H9 (cell line): ENCODE results near the gene TGM3. TPM values are rescaled to one million over a fixed set of nuclear protein-coding genes. Genes with fewer than 3 reads are reported as not detected.

Experiments
- DNase-seq: peaks from one replicate; pipeline ENCODE4 v3.0.0-alpha.2; 2017
- H2AFZ ChIP-seq: one replicate; pipeline ENCODE4 v1.6.1; 2013; ENCODE audit warnings: mild to moderate bottlenecking, low read length, control low read depth, moderate library complexity
- H2AK5ac ChIP-seq: 2 replicates; pipeline ENCODE4 v1.6.1; 2013; ENCODE audit warnings: low read length, control low read depth, mixed read lengths; ENCODE audit not compliant: insufficient read length
- H2BK120ac ChIP-seq: one replicate; pipeline ENCODE4 v1.6.1; 2013; ENCODE audit warnings: low read depth, mild to moderate bottlenecking, low read length, control low read depth, inconsistent platforms; ENCODE audit not compliant: poor library complexity, severe bottlenecking
- H2BK12ac ChIP-seq: 2 replicates; pipeline ENCODE4 v1.6.1; 2013; ENCODE audit warnings: low read length, control low read depth, mixed read lengths, low read depth; ENCODE audit not compliant: insufficient read length
- H2BK15ac ChIP-seq: 2 replicates; pipeline ENCODE4 v1.6.1; 2013; ENCODE audit warnings: low read depth, low read length, control low read depth
- H2BK20ac ChIP-seq: one replicate; pipeline ENCODE4 v1.6.1; 2013; ENCODE audit warnings: low read depth, mild to moderate bottlenecking, low read length, control low read depth, inconsistent platforms; ENCODE audit not compliant: poor library complexity, severe bottlenecking
- H2BK5ac ChIP-seq: 2 replicates; pipeline ENCODE4 v1.6.1; 2013; ENCODE audit warnings: low read length, control low read depth, mixed read lengths; ENCODE audit not compliant: insufficient read length
- H3K14ac ChIP-seq: 2 replicates; pipeline ENCODE4 v1.6.1; 2013; ENCODE audit warnings: low read length, control low read depth; ENCODE audit not compliant: insufficient read depth
- H3K18ac ChIP-seq: 2 replicates; pipeline ENCODE4 v1.6.1; 2013; ENCODE audit warnings: low read depth, mild to moderate bottlenecking, mixed read lengths, low read length, control low read depth; ENCODE audit not compliant: insufficient read length
- H3K23ac ChIP-seq: 2 replicates; pipeline ENCODE4 v1.6.1; 2013; ENCODE audit warnings: low read length, control low read depth, mixed read lengths, low read depth; ENCODE audit not compliant: insufficient read length
- H3K23me2 ChIP-seq: 2 replicates; pipeline ENCODE4 v1.6.1; 2013; ENCODE audit warnings: low read depth, mild to moderate bottlenecking, mixed read lengths, low read length, control low read depth; ENCODE audit not compliant: insufficient read length, poor library complexity, severe bottlenecking
- H3K27ac ChIP-seq: 2 replicates; pipeline ENCODE4 v1.5.1; 2013; ENCODE audit warnings: low read length, control low read depth, mixed read lengths, low read depth; ENCODE audit not compliant: insufficient read length
- H3K27me3 ChIP-seq: 2 replicates; pipeline ENCODE4 v1.6.1; 2013; ENCODE audit warnings: low read length, control low read depth, inconsistent platforms; ENCODE audit not compliant: insufficient read depth
- H3K4ac ChIP-seq: 2 replicates; pipeline ENCODE4 v1.6.1; 2013; ENCODE audit warnings: low read depth, mild to moderate bottlenecking, control low read depth, inconsistent platforms, low read length, moderate library complexity
- H3K4me1 ChIP-seq: 2 replicates; pipeline ENCODE4 v1.6.1; 2013; ENCODE audit warnings: low read length, control low read depth, inconsistent platforms; ENCODE audit not compliant: insufficient read depth
- H3K4me2 ChIP-seq: 2 replicates; pipeline ENCODE4 v1.6.1; 2013; ENCODE audit warnings: low read length, control low read depth, mixed read lengths; ENCODE audit not compliant: insufficient read length, insufficient read depth
- H3K56ac ChIP-seq: 2 replicates; pipeline ENCODE4 v1.6.1; 2013; ENCODE audit warnings: low read depth, mild to moderate bottlenecking, mixed read lengths, low read length, control low read depth; ENCODE audit not compliant: insufficient read length
- H3K79me1 ChIP-seq: 2 replicates; pipeline ENCODE4 v1.6.1; 2013; ENCODE audit warnings: low read depth, mild to moderate bottlenecking, moderate library complexity, low read length, control low read depth, inconsistent platforms; ENCODE audit not compliant: insufficient read depth, poor library complexity, severe bottlenecking
- H3K79me2 ChIP-seq: 2 replicates; pipeline ENCODE4 v1.6.1; 2013; ENCODE audit warnings: low read length, control low read depth, inconsistent platforms; ENCODE audit not compliant: insufficient read depth
- H3K9ac ChIP-seq: 2 replicates; pipeline ENCODE4 v1.6.1; 2013; ENCODE audit warnings: low read length, control low read depth, mixed read lengths; ENCODE audit not compliant: insufficient read length; ENCODE audit errors: extremely low read depth
- H3K9me3 ChIP-seq: one replicate; pipeline ENCODE4 v1.6.1; 2013; ENCODE audit warnings: low read depth, low read length, inconsistent platforms; ENCODE audit not compliant: control insufficient read depth
- H3T11ph ChIP-seq: one replicate; pipeline ENCODE4 v1.6.1; 2013; ENCODE audit warnings: mild to moderate bottlenecking, low read length, control low read depth, inconsistent platforms
- H4K20me1 ChIP-seq: one replicate; pipeline ENCODE4 v1.6.1; 2013; ENCODE audit not compliant: control insufficient read depth, insufficient read length, insufficient read depth
- H4K5ac ChIP-seq: 2 replicates; pipeline ENCODE4 v1.6.1; 2013; ENCODE audit warnings: low read depth, mild to moderate bottlenecking, mixed read lengths, low read length, control low read depth; ENCODE audit not compliant: insufficient read length
- H4K8ac ChIP-seq: replicated peaks from 2 replicates; pipeline ENCODE4 v1.6.1; 2013; ENCODE audit warnings: low read length, control low read depth, mixed read lengths, low read depth; ENCODE audit not compliant: insufficient read length
- H4K91ac ChIP-seq: 2 replicates; pipeline ENCODE4 v1.6.1; 2013; ENCODE audit warnings: low read depth, mild to moderate bottlenecking, moderate library complexity, mixed read lengths, low read length, control low read depth; ENCODE audit not compliant: insufficient read length
- H3K27ac Mint-ChIP-seq, 3 experiments: 2 replicates in 2 of 3; 3 replicates in 1 of 3; pipeline ENCODE4 v1.8.0; 2020 to 2021; ENCODE audit warnings: mixed read lengths in 3 of 3, mild to moderate bottlenecking in 1 of 3, moderate library complexity in 1 of 3
- H3K27me3 Mint-ChIP-seq: 2 replicates; pipeline ENCODE4 v1.8.0; 2021; ENCODE audit warnings: low read depth, mild to moderate bottlenecking, moderate library complexity, mixed read lengths
- H3K36me3 Mint-ChIP-seq, 3 experiments: 2 replicates in 2 of 3; 3 replicates in 1 of 3; pipeline ENCODE4 v1.8.0; 2020 to 2021; ENCODE audit warnings: low read depth in 3 of 3, mixed read lengths in 3 of 3; ENCODE audit not compliant: insufficient read depth in 1 of 3
- H3K4me1 Mint-ChIP-seq, 2 experiments: 2 replicates each; pipeline ENCODE4 v1.8.0; 2020; ENCODE audit warnings: mixed read lengths in 2 of 2
- H3K4me3 Mint-ChIP-seq, 2 experiments: 2 replicates in 1 of 2; 3 replicates in 1 of 2; pipeline ENCODE4 v1.8.0; 2020 to 2021; ENCODE audit warnings: mild to moderate bottlenecking in 2 of 2, mixed read lengths in 2 of 2, moderate library complexity in 1 of 2
- H3K9me3 Mint-ChIP-seq, 2 experiments: 2 replicates in 1 of 2; 3 replicates in 1 of 2; pipeline ENCODE4 v1.8.0; 2020; ENCODE audit warnings: mild to moderate bottlenecking in 2 of 2, mixed read lengths in 2 of 2, moderate library complexity in 1 of 2
- WGBS: extraction: QIAGEN DNeasy Blood & Tissue Kit; methylation state at CpG from one replicate; pipeline ENCODE4 v1.1.7; 2013; ENCODE audit warnings: missing lambda C conversion rate, low lambda C conversion rate, mixed read lengths; ENCODE audit not compliant: insufficient read length; ENCODE audit errors: extremely low coverage; 5-methylcytosine and 5-hydroxymethylcytosine counted together
- total RNA-seq: library from RNA; stranded (reverse); gene quantifications from 2 replicates; pipeline ENCODE4 v1.2.1, GENCODE V29; 2021
- TF ChIP-seq, protein P1 (sequence below): fragments of 200-600 bp; sonication (generic); conservative IDR thresholded peaks from 3 replicates; pipeline ENCODE4 v1.8.0; 2021; ENCODE audit warnings: antibody characterized with exemption, mild to moderate bottlenecking

Gene TGM3
- total RNA-seq, 1 experiment from 2014 or later: not detected

DNA sequence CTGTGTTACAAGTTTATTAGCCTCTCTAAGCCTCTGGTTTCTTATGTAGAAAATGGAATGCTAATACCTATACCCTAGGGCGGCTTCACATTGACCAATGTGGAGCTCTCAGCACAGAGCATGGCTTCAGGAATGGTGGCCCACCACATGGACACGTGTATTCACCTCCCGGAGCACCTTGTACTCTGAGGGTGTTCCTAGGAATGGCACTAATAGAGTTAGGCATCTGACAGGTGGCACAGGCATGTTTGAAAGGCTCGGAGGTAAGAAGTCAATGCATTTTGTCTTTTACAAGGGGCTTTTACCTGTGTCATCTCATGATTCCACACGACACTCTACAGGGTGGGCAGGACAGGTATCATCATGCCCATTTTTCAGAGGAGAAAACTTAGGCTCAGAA is 5.3 kb upstream of the TGM3 start:
- H3K79me2 ChIP-seq: no peaks in the 10 kb centered on the region
- H2BK20ac ChIP-seq: no peak overlapping the region
- no peak overlapping the region for H3K56ac ChIP-seq
- peaks cover 6 to 8% of the 10 kb centered on the region in 2 experiments for H3K4me1 Mint-ChIP-seq
- H3K4ac ChIP-seq: no peak overlapping the region
- no peak overlapping the region for H3K23ac ChIP-seq
- H4K8ac ChIP-seq: no peak overlapping the region
- H3K79me1 ChIP-seq: no peaks in the 10 kb centered on the region
- no peak for DNase-seq
- no peaks in the 10 kb centered on the region for H3K27me3 ChIP-seq
- TF ChIP-seq, protein P1, sequence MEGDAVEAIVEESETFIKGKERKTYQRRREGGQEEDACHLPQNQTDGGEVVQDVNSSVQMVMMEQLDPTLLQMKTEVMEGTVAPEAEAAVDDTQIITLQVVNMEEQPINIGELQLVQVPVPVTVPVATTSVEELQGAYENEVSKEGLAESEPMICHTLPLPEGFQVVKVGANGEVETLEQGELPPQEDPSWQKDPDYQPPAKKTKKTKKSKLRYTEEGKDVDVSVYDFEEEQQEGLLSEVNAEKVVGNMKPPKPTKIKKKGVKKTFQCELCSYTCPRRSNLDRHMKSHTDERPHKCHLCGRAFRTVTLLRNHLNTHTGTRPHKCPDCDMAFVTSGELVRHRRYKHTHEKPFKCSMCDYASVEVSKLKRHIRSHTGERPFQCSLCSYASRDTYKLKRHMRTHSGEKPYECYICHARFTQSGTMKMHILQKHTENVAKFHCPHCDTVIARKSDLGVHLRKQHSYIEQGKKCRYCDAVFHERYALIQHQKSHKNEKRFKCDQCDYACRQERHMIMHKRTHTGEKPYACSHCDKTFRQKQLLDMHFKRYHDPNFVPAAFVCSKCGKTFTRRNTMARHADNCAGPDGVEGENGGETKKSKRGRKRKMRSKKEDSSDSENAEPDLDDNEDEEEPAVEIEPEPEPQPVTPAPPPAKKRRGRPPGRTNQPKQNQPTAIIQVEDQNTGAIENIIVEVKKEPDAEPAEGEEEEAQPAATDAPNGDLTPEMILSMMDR: no peak
- WGBS: no CpG with 5 or more reads among the region's 5 CpGs
- H3K4me2 ChIP-seq: no peak overlapping the region
- H4K5ac ChIP-seq: no peak overlapping the region
- H3K23me2 ChIP-seq: no peaks in the 10 kb centered on the region
- H3K18ac ChIP-seq: no peak overlapping the region
- no peak overlapping the region for H2BK12ac ChIP-seq
- H2BK120ac ChIP-seq: no peak overlapping the region
- no peak overlapping the region for H2BK15ac ChIP-seq
- no peak overlapping the region for H2AFZ ChIP-seq
- H3K9me3 ChIP-seq: no peaks in the 10 kb centered on the region
- no peak overlapping the region for H3K27ac ChIP-seq
- H3K4me3 Mint-ChIP-seq: no peak overlapping the region
- H4K91ac ChIP-seq: no peak overlapping the region
- no peak overlapping the region for H2AK5ac ChIP-seq
- H3K14ac ChIP-seq: no peak overlapping the region
- no peak overlapping the region for H3K9ac ChIP-seq
- no peaks in the 10 kb centered on the region for H3K9me3 Mint-ChIP-seq
- no peaks in the 10 kb centered on the region for H4K20me1 ChIP-seq
- no peaks in the 10 kb centered on the region for H3K36me3 Mint-ChIP-seq
- H3T11ph ChIP-seq: no peak overlapping the region
- H3K4me1 ChIP-seq: no peaks in the 10 kb centered on the region
- H2BK5ac ChIP-seq: no peak overlapping the region
- H3K27me3 Mint-ChIP-seq: no peaks in the 10 kb centered on the region; the same call in 1 of the 2 replicates
- H3K27ac Mint-ChIP-seq: no peak overlapping the region
